Measurements from ENCODE around the gene ZNF624.

GRCh38 chr17:16622540-16623277 is 30.9 kb downstream of the ZNF624 start:
- TF ChIP-seq EZH2 (IDR thresholded peaks at IDR 0.05) (no peak), CTCF (IDR thresholded peaks at IDR 0.05) (no peak), EZH2phosphoT487 (IDR thresholded peaks at IDR 0.05) (no peak)

Data from neural progenitor cell (in vitro differentiated cells).